CD14-positive monocyte (primary cell): ENCODE data around the gene AGER. TPM values are rescaled to one million over a fixed set of nuclear protein-coding genes. Genes with fewer than 3 reads are reported as not detected.

ENCODE experiments used
- DNase-seq, 3 donors: peaks; one replicate each; pipeline ENCODE4 v3.0.0-alpha.2; 2011 to 2022
- H2AFZ ChIP-seq: 2 replicates; pipeline ENCODE4 v1.6.0; 2012; ENCODE audit warnings: mild to moderate bottlenecking, low read depth, low read length, inconsistent platforms; ENCODE audit not compliant: insufficient read depth, poor library complexity, severe bottlenecking
- H3K27ac ChIP-seq, 2 donors: 1 replicate in 1 of 2; 2 replicates in 1 of 2; pipeline ENCODE4 v1.5.1; 2012 to 2013; ENCODE audit warnings: low read length in 2 of 2, control low read depth in 1 of 2, inconsistent platforms in 1 of 2, low read depth in 1 of 2, mild to moderate bottlenecking in 1 of 2
- H3K27me3 ChIP-seq, 2 donors: one replicate each; pipeline versions ENCODE4 v1.6.0 to v1.6.1; 2011 to 2013; ENCODE audit warnings: low read length in 2 of 2; ENCODE audit not compliant: control insufficient read depth in 2 of 2, insufficient read depth in 2 of 2
- H3K36me3 ChIP-seq, 2 donors: replicated peaks in 1 of 2; 1 replicate in 1 of 2; 2 replicates in 1 of 2; pipeline versions ENCODE4 v1.5.1 to v1.6.1; 2012 to 2013; ENCODE audit warnings: low read length in 2 of 2, control low read depth in 1 of 2, inconsistent platforms in 1 of 2, mild to moderate bottlenecking in 1 of 2; ENCODE audit not compliant: insufficient read depth in 2 of 2, control insufficient read depth in 1 of 2
- H3K4me1 ChIP-seq, 2 donors: 1 replicate in 1 of 2; 2 replicates in 1 of 2; pipeline versions ENCODE4 v1.5.1 to v1.6.1; 2012 to 2013; ENCODE audit warnings: low read length in 2 of 2, control low read depth in 1 of 2, inconsistent platforms in 1 of 2, mild to moderate bottlenecking in 1 of 2, moderate library complexity in 1 of 2; ENCODE audit not compliant: insufficient read depth in 2 of 2, control insufficient read depth in 1 of 2
- H3K4me2 ChIP-seq: replicated peaks from 2 replicates; pipeline ENCODE3; 2012; ENCODE audit warnings: low read length, moderate library complexity, mild to moderate bottlenecking; ENCODE audit not compliant: poor library complexity, severe bottlenecking; ENCODE audit errors: extremely low read depth
- H3K4me3 ChIP-seq, 3 experiments: fragments of 200-600 bp in 1 of 3; sonication (generic) in 1 of 3; replicated peaks in 1 of 3; 1 replicate in 2 of 3; 2 replicates in 1 of 3; pipeline ENCODE4 v1.5.1; 2011 to 2013; ENCODE audit warnings: low read length in 3 of 3, mild to moderate bottlenecking in 3 of 3, control low read depth in 2 of 3, low read depth in 2 of 3, inconsistent platforms in 1 of 3, moderate library complexity in 1 of 3
- H3K79me2 ChIP-seq: 2 replicates; pipeline ENCODE4 v1.6.0; 2012; ENCODE audit warnings: mild to moderate bottlenecking, control low read depth, inconsistent platforms, low read length, moderate library complexity; ENCODE audit not compliant: insufficient read depth
- H3K9ac ChIP-seq: 2 replicates; pipeline ENCODE4 v1.6.0; 2017; ENCODE audit warnings: low read length, mild to moderate bottlenecking; ENCODE audit not compliant: insufficient read depth, poor library complexity, severe bottlenecking
- H3K9me3 ChIP-seq, 2 donors: replicated peaks in 1 of 2; 1 replicate in 1 of 2; 2 replicates in 1 of 2; pipeline versions ENCODE4 v1.5.1 to v1.6.1; 2012 to 2013; ENCODE audit warnings: low read length in 2 of 2, control low read depth in 1 of 2; ENCODE audit not compliant: control insufficient read depth in 1 of 2, insufficient read depth in 1 of 2
- H4K20me1 ChIP-seq: 2 replicates; pipeline ENCODE4 v1.6.0; 2012; ENCODE audit warnings: mild to moderate bottlenecking, low read length, control low read depth, moderate library complexity; ENCODE audit not compliant: insufficient read depth
- H3K27ac Mint-ChIP-seq, 7 donors: one replicate each; pipeline ENCODE4 v1.8.0; 2020; ENCODE audit warnings: mild to moderate bottlenecking in 7 of 7, mixed read lengths in 7 of 7, moderate library complexity in 6 of 7, inconsistent platforms in 2 of 7
- H3K27me3 Mint-ChIP-seq, 3 donors: one replicate each; pipeline ENCODE4 v1.8.0; 2021 to 2022; ENCODE audit warnings: low read depth in 3 of 3, mild to moderate bottlenecking in 3 of 3, mixed read lengths in 3 of 3, moderate library complexity in 3 of 3, inconsistent platforms in 1 of 3
- H3K36me3 Mint-ChIP-seq, 2 donors: one replicate each; pipeline ENCODE4 v1.8.0; 2020; ENCODE audit warnings: mixed read lengths in 2 of 2, inconsistent platforms in 1 of 2, mild to moderate bottlenecking in 1 of 2
- H3K4me1 Mint-ChIP-seq: one replicate; pipeline ENCODE4 v1.8.0; 2020; ENCODE audit warnings: mild to moderate bottlenecking, mixed read lengths
- H3K4me3 Mint-ChIP-seq, 2 donors: one replicate each; pipeline ENCODE4 v1.8.0; 2020; ENCODE audit warnings: mild to moderate bottlenecking in 2 of 2, mixed read lengths in 2 of 2, moderate library complexity in 1 of 2
- H3K9me3 Mint-ChIP-seq, 7 donors: one replicate each; pipeline ENCODE4 v1.8.0; 2020 to 2022; ENCODE audit warnings: mixed read lengths in 7 of 7, mild to moderate bottlenecking in 6 of 7, moderate library complexity in 6 of 7, inconsistent platforms in 2 of 7
- CTCF ChIP-seq: fragments of 200-600 bp; IDR thresholded peaks from one replicate; pipeline ENCODE4 v1.8.0; 2022; ENCODE audit warnings: antibody characterized with exemption, mild to moderate bottlenecking
- WGBS: methylation state at CpG from one replicate; pipeline ENCODE4 v1.1.5; 2013; ENCODE audit warnings: missing lambda C conversion rate; ENCODE audit not compliant: insufficient coverage; 5-methylcytosine and 5-hydroxymethylcytosine counted together
- intact Hi-C, 2 donors: fragments of 100-400 bp; cut with micrococcal nuclease; formaldehyde crosslinking; loops; one replicate each; pipeline versions ENCODE4 v1.15.0 to v1.15.1; 2023
- polyA plus RNA-seq, 3 donors: library from polyadenylated mRNA; depleted of rRNA in 1 of 3; unstranded in 2 of 3; stranded (reverse) in 1 of 3; fragments of 300-500 nt in 2 of 3; fragments of >200 nt in 1 of 3; fragmentation: Illumina TruSeq in 2 of 3; gene quantifications; 1 replicate in 2 of 3; 2 replicates in 1 of 3; pipeline ENCODE4 v1.2.3, GENCODE V29; 2012 to 2021

The AGER gene
- polyA plus RNA-seq, 3 donors, result 0.60 to 55.0 TPM; not detected in 1

- Histone ChIP-seq H3K9me3 (no peaks in the 10 kb centered on the region), H2AFZ (no peak overlapping the region), H3K4me1 (no peaks in the 10 kb centered on the region), H3K79me2 (no peaks in the 10 kb centered on the region), H4K20me1 (no peaks in the 10 kb centered on the region), H3K36me3 (no peaks in the 10 kb centered on the region), H3K4me2 (no peak overlapping the region), H3K9ac (no peak overlapping the region), H3K27me3 (no peaks in the 10 kb centered on the region), H3K4me3 (no peak overlapping the region), H3K27ac (no peak overlapping the region)
- TF ChIP-seq CTCF, result no peak
- Mint-ChIP-seq H3K27me3 (peaks cover 0 to 11% (median 1%) of the 10 kb centered on the region in 3 donors), H3K4me3 (no peak overlapping the region), H3K36me3 (no peaks in the 10 kb centered on the region), H3K27ac (peak overlapping the region in 1 of 7 donors; percentile 75), H3K4me1 (peaks cover 6% of the 10 kb centered on the region), H3K9me3 (no peaks in the 10 kb centered on the region)
- no CpG with 5 or more reads among the region's 3 CpGs for whole genome bisulfite sequencing
- intact Hi-C loops, result no loop called here
- no peak for DNase-seq
Measured at GRCh38 chr6:32214126-32214525, 30.1 kb upstream of the AGER start.

- Histone ChIP-seq H3K27me3 (no peaks in the 10 kb centered on the region), H4K20me1 (no peaks in the 10 kb centered on the region), H2AFZ (no peak overlapping the region), H3K9me3 (no peaks in the 10 kb centered on the region), H3K9ac (no peak overlapping the region), H3K36me3 (no peaks in the 10 kb centered on the region), H3K4me3 (no peak overlapping the region), H3K27ac (no peak overlapping the region), H3K4me1 (no peaks in the 10 kb centered on the region), H3K79me2 (no peaks in the 10 kb centered on the region), H3K4me2 (no peak overlapping the region)
- H3K4me1 Mint-ChIP-seq, result peaks cover 6% of the 10 kb centered on the region
- no peaks in the 10 kb centered on the region for H3K9me3 Mint-ChIP-seq
- no peak for DNase-seq
- TF ChIP-seq CTCF, result no peak
- WGBS, result no CpG with 5 or more reads among the region's 6 CpGs
- H3K27ac Mint-ChIP-seq, result peak overlapping the region in 1 of 7 donors; percentile 80
- no peak overlapping the region for H3K4me3 Mint-ChIP-seq
- peaks cover under 1 to 11% (median 1%) of the 10 kb centered on the region in 3 donors for H3K27me3 Mint-ChIP-seq
- no peaks in the 10 kb centered on the region for H3K36me3 Mint-ChIP-seq
- intact Hi-C loops, result no loop called here
Measured at GRCh38 chr6:32213649-32214048, 29.6 kb upstream of the AGER start.
